ENCODE results near the gene AFMID. TPM values are rescaled to one million over a fixed set of nuclear protein-coding genes. Genes with fewer than 3 reads are reported as not detected.

The AFMID gene
- total RNA-seq, 2 donors from 2014 or later: 6.1 to 13.6 TPM

DNA sequence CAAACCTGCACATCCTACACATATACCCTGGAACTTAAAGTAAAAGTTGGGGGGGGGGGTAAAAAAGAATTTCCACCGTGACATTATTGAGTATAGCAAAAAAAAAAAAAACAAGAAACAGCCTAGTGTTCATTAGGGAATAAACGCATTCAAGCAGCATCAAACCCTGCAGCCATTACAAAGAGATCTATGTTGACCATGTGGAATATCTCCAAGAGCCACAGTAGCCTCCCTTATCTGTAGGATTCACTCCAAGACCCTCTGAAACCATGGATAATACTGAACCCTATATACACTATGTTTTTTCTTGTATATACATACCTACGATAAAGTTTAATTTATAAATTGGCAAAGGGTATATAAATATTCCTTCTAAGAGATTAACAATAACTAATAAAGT lies 21.3 kb downstream of the AFMID start:
- no peak for DNase-seq (ENCODE audit: low spot score)
- intact Hi-C loops (cut with DNase I): no loop called here

DNA sequence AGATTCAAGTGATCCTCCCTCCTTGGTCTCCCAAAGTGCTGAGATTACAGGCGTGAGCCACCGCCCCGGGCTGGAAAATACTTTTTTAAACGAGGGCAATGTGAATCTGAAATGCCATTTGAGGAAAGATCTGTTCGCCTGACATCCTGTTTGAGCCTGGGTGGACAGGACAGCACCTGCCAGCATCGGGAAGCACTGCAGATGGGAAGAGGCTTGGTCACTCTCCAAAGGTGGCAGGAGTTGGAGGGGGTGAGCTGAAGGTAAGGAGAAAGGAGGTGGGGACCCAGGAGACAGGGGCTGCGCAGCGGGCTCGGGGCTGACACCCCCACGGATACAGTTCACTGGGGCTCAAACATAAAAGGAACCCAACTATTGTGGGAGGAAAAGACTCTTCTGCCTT lies 22.9 kb downstream of the AFMID start:
- intact Hi-C loops (cut with DNase I): no loop called here
- no peak for DNase-seq (ENCODE audit: low spot score)

DNA sequence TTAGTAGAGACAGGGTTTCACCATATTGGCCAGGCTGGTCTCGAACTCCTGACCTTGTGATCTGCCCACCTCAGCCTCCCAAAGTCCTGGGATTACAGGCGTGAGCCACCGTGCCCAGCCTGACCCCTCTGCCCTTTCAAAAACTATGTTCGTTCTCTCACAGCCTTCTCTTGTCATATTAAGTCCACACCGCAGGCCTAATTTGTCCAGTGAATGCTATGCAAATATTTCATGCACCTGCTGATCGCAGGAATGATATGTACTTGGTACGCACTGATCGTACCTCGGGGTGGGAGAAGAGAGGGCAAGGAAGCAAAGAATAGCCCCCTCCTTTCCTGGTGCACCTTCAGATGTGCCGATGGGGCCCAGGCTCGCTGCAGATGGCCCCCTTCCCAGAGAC lies 23.9 kb downstream of the AFMID start:
- DNase-seq (ENCODE audit: low spot score): no peak
- intact Hi-C loops (cut with DNase I): no loop called here

GRCh38 chr17:78214016-78214705 lies 27.0 kb downstream of the AFMID start, which contains the start of gene BIRC5:
BIRC5 (plus strand) TSS chr17:78214253; CDS start chr17:78214317, 64 bp downstream.
- intact Hi-C loops (cut with DNase I): no loop called here

DNA sequence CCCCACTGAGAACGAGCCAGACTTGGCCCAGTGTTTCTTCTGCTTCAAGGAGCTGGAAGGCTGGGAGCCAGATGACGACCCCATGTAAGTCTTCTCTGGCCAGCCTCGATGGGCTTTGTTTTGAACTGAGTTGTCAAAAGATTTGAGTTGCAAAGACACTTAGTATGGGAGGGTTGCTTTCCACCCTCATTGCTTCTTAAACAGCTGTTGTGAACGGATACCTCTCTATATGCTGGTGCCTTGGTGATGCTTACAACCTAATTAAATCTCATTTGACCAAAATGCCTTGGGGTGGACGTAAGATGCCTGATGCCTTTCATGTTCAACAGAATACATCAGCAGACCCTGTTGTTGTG lies 27.5 kb downstream of the AFMID start:
- intact Hi-C loops (cut with DNase I): no loop called here

More at GRCh38 chr17:78214016-78214705, 27.0 kb downstream of the AFMID start, which contains the start of gene BIRC5:
- DNase-seq (ENCODE audit: low spot score): peak; percentile 97

GRCh38 chr17:78219396-78220150 lies 32.4 kb downstream of the AFMID start:
- intact Hi-C loops (cut with DNase I): no loop called here
- DNase-seq (ENCODE audit: low spot score): no peak

More for the DNA sequence above, 27.5 kb downstream of the AFMID start:
- no peak for DNase-seq (ENCODE audit: low spot score)

DNA sequence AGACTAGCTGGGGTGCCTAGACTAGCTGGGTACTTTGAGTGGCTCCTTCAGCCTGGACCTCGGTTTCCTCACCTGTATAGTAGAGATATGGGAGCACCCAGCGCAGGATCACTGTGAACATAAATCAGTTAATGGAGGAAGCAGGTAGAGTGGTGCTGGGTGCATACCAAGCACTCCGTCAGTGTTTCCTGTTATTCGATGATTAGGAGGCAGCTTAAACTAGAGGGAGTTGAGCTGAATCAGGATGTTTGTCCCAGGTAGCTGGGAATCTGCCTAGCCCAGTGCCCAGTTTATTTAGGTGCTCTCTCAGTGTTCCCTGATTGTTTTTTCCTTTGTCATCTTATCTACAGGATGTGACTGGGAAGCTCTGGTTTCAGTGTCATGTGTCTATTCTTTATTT lies 35.9 kb downstream of the AFMID start:
- no peak for DNase-seq (ENCODE audit: low spot score)
- intact Hi-C loops (cut with DNase I): no loop called here

DNA sequence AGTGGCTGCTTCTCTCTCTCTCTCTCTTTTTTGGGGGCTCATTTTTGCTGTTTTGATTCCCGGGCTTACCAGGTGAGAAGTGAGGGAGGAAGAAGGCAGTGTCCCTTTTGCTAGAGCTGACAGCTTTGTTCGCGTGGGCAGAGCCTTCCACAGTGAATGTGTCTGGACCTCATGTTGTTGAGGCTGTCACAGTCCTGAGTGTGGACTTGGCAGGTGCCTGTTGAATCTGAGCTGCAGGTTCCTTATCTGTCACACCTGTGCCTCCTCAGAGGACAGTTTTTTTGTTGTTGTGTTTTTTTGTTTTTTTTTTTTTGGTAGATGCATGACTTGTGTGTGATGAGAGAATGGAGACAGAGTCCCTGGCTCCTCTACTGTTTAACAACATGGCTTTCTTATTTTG lies 36.6 kb downstream of the AFMID start:
- DNase-seq (ENCODE audit: low spot score): no peak
- intact Hi-C loops (cut with DNase I): no loop called here

GRCh38 chr17:78224231-78225087 lies 37.3 kb downstream of the AFMID start:
- DNase-seq (ENCODE audit: low spot score): no peak
- intact Hi-C loops (cut with DNase I): no loop called here

DNA sequence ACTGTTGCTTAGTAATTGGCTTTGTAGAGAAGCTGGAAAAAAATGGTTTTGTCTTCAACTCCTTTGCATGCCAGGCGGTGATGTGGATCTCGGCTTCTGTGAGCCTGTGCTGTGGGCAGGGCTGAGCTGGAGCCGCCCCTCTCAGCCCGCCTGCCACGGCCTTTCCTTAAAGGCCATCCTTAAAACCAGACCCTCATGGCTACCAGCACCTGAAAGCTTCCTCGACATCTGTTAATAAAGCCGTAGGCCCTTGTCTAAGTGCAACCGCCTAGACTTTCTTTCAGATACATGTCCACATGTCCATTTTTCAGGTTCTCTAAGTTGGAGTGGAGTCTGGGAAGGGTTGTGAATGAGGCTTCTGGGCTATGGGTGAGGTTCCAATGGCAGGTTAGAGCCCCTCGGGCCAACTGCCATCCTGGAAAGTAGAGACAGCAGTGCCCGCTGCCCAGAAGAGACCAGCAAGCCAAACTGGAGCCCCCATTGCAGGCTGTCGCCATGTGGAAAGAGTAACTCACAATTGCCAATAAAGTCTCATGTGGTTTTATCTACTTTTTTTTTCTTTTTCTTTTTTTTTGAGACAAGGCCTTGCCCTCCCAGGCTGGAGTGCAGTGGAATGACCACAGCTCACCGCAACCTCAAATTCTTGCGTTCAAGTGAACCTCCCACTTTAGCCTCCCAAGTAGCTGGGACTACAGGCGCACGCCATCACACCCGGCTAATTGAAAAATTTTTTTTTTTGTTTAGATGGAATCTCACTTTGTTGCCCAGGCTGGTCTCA lies 38.1 kb downstream of the AFMID start:
- no peak for DNase-seq (ENCODE audit: low spot score)
- intact Hi-C loops (cut with DNase I): no loop called here

DNA sequence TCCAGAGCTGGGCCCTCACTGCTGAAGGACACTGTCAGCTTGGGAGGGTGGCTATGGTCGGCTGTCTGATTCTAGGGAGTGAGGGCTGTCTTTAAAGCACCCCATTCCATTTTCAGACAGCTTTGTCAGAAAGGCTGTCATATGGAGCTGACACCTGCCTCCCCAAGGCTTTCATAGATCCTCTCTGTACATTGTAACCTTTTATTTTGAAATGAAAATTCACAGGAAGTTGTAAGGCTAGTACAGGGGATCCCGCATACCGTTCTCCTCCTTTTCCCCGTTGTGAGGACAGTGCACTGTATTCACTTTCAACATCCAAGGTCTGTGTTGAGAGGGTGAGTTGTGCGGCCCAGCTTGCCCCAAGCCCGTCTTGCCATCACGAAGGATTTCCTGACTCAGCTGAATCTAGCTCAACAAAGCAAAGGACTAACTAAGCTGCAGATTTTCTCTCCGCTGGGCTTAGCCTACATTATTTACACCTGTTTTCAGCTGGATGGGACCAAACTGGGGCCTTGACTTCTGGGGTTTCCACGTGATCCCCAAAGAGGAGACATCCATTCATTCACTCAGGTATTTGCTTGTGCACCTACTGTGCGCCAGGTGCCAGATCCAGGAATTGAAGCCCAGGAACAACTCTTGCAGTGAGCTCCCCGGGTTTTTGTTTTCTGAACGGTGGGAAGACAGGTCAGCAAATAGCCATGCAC lies 39.0 kb downstream of the AFMID start:
- intact Hi-C loops (cut with DNase I): no loop called here
- DNase-seq (ENCODE audit: low spot score): no peak

DNA sequence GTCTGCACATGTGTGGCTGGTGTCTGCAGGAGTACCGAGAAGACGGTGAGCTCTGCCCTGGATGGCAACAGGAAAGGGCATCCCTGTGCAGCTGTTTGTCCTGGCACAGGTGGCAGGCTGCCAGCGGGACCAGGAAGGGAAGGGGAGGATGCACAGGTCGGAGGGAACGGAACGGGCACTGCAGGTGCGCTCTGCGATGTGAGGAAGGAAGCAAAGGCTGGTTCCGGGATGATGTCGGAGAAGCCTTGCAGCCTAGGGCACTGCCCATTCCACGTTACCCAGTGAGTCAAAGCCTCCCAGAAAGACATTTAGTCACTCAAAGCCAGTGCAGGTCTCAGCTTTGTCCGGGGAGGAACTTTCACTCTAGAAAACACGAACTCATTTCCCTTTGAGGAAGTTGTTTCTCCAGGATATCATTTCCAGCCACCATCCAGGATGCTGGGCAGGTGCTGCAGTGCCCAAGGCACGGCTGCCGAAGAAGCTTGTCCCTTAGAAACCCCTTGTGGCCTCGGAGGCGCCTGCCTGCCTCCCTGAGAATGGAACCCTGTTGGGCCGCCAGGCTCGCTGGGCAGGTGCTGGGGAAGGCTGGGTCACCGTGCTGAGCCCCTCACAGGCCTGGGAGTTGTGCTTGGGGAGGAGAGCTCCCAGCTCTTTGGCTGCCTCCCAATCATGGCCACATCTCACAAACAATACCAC lies 39.7 kb downstream of the AFMID start:
- intact Hi-C loops (cut with DNase I): no loop called here
- DNase-seq (ENCODE audit: low spot score): no peak

GRCh38 chr17:78227455-78227916 lies 40.3 kb downstream of the AFMID start:
- no peak for DNase-seq (ENCODE audit: low spot score)
- intact Hi-C loops (cut with DNase I): no loop called here

GRCh38 chr17:78228176-78228575 lies 41.0 kb downstream of the AFMID start:
- DNase-seq (ENCODE audit: low spot score): no peak
- intact Hi-C loops (cut with DNase I): no loop called here

DNA sequence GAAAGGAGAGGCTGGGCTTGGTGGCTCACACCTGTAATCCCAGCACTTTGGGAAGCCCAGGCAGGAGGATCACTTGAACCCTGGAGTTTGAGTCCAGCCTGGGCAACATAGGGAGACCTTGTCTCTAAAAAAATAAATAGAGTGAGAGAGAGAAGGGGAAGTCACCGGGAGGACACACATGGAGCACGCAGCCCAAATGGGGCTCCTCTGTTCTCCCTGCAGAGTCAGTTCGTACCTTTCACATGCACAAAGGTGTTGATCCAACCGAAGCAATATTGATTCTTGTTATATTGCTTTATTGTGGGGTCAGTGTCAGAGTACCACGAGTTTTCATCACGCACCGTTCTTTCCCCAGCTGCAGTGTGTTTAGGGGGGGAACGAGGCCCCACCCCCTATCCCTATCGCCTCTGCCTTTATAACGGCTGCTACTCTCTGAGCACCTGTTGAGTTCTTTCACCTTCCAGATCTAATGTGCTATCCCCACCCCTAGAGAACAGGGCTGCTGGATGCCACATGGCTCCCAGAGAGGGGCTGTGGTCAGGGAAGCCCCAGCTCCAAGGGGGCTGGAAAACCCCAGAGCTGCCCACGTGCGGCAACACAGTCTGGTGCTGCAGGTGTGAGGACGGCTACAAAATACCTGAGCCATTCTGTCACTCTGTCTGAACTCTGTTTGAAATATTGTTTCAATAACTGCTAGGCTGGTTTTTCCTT lies 43.2 kb downstream of the AFMID start:
- DNase-seq (ENCODE audit: low spot score): no peak
- intact Hi-C loops (cut with DNase I): no loop called here

DNA sequence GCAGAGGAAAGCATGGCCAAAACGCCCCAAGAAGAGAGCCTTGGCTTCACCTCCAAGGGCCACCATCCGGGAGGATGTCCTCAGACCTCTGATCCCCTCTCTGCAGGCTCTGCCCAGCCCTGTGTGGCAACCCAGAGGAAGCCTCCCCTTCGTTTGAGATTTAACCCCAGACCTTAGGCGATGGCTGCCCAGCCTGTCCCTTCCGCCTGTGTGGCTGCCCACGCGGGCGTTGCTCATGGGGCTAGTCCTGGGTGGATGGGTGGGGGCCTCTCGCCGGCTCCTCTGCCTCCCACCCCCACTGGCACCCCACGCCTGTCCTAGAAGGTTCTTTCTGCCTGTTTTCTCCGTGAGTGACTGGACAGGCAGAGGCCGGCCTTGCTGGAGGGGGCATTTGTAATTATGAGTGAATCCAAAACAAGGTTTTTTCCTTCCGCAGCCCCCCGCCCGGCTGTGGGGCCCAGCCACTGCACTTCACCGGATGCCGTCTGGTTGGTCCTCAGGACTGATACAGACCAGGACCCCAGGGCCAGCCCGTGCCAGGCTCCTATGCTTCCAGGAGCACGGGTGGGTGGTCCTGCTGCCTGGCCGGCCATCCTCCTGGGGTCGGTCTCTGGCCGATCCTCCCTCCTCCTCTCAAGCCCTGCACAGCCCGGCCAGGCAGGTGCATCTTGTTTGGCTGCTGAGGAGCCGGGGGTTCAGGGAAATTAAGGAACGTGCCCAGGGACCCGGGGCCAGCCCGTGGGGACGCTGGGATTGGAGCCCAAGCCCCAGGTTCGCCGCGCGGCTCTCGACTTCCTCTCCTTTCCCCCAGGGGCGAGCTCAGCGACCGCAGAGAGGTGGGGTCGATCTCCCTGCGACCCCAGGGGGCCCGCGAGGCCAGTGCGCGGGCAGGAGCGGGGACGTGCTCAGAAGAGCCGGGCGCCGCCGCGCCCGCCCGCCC lies 44.1 kb downstream of the AFMID start, which contains the start of gene TMEM235:
TSS of gene TMEM235 (plus strand) at position 636 of the 940 bp plus-strand sequence. CDS start 393 bp downstream, outside the sequence.
- no peak for DNase-seq (ENCODE audit: low spot score)
- intact Hi-C loops (cut with DNase I): no loop called here

All from posterior vena cava (tissue), 2 donors.